Measurements from ENCODE around the gene MYOG.

GRCh38 chr1:203037509-203038190 is 48.2 kb downstream of the MYOG start:
- TF ChIP-seq EZH2 (IDR thresholded peaks at IDR 0.05; ENCODE audit: low read length, unreplicated experiment): no peak
- TF ChIP-seq CTCF (conservative IDR thresholded peaks at IDR 0.05; ENCODE audit: low read depth, low read length): no peak
